ENCODE data around the gene MFRP.

MFRP gene

GRCh38 chr11:119373059-119373920, 26.8 kb upstream of the MFRP start:
- DNase-seq (ENCODE audit: low read depth), result no peak
- H3K4me3 ChIP-seq (ENCODE audit: low read depth, low read length), result no peak overlapping the region
- in situ Hi-C loops (cut with HindIII; ENCODE audit: low sequenced_read_pairs), result loop anchor here (10.0 to 25.0 kb wide), 3 partner anchors 52 to 339 kb away; partner anchors contain the start of gene THY1
- TF ChIP-seq, protein P1, sequence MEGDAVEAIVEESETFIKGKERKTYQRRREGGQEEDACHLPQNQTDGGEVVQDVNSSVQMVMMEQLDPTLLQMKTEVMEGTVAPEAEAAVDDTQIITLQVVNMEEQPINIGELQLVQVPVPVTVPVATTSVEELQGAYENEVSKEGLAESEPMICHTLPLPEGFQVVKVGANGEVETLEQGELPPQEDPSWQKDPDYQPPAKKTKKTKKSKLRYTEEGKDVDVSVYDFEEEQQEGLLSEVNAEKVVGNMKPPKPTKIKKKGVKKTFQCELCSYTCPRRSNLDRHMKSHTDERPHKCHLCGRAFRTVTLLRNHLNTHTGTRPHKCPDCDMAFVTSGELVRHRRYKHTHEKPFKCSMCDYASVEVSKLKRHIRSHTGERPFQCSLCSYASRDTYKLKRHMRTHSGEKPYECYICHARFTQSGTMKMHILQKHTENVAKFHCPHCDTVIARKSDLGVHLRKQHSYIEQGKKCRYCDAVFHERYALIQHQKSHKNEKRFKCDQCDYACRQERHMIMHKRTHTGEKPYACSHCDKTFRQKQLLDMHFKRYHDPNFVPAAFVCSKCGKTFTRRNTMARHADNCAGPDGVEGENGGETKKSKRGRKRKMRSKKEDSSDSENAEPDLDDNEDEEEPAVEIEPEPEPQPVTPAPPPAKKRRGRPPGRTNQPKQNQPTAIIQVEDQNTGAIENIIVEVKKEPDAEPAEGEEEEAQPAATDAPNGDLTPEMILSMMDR (IDR thresholded peaks at IDR 0.05; ENCODE audit: low read depth, low read length, missing control alignments), result no peak

DNA sequence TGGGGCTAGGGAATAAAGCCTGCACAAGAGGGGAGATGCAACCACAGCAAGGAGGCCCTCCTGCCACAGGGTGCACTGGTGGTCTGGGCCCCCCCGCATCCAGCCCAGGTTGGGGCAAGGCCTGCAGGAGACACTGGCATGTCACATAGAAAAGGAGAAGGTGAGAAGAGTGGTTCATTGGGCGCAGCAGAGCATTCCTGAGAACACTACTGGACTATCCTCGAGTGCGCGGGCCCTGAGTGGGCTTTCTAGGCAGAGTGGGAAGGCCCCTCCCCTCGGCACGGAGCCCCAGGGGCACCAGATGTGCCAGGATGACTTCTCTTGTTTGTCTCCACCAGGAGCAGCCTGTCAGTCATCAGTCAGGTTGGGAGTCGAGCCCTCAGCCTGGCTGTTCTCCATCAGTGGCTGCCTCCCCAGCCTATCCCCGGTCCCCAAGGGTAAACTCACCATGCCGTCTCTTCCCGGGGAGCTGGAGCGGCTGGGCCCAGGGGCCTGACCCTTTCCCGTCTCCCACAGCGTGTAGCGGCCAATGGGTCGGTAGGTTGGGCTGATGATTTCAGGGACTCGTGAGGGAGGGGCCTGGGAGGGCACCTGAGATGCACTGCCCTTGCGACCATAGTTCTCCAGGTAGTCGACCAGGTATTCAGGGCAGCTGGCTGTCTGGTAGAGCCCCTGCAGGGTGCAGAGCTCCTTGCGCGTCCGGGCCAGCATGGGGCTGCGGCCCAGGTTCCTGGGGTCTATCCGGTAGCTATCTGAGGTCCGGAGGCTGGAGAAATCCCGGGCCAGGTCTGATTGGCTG, 26.0 kb upstream of the MFRP start:
- in situ Hi-C loops (cut with HindIII; ENCODE audit: low sequenced_read_pairs), result loop anchor here (10.0 to 25.0 kb wide), 3 partner anchors 52 to 340 kb away; partner anchors contain the start of gene THY1
- TF ChIP-seq, protein P1 (IDR thresholded peaks at IDR 0.05; ENCODE audit: low read depth, low read length, missing control alignments), result no peak
- DNase-seq (ENCODE audit: low read depth), result no peak
- no peak overlapping the region for H3K4me3 ChIP-seq (ENCODE audit: low read depth, low read length)

GRCh38 chr11:119371778-119372182, 25.3 kb upstream of the MFRP start:
- in situ Hi-C loops (cut with HindIII; ENCODE audit: low sequenced_read_pairs), result loop anchor here (10.0 to 25.0 kb wide), 3 partner anchors 53 to 341 kb away; partner anchors contain the start of gene THY1
- no peak overlapping the region for H3K4me3 ChIP-seq (ENCODE audit: low read depth, low read length)
- TF ChIP-seq, protein P1 (IDR thresholded peaks at IDR 0.05; ENCODE audit: low read depth, low read length, missing control alignments), result no peak
- no peak for DNase-seq (ENCODE audit: low read depth)

DNA sequence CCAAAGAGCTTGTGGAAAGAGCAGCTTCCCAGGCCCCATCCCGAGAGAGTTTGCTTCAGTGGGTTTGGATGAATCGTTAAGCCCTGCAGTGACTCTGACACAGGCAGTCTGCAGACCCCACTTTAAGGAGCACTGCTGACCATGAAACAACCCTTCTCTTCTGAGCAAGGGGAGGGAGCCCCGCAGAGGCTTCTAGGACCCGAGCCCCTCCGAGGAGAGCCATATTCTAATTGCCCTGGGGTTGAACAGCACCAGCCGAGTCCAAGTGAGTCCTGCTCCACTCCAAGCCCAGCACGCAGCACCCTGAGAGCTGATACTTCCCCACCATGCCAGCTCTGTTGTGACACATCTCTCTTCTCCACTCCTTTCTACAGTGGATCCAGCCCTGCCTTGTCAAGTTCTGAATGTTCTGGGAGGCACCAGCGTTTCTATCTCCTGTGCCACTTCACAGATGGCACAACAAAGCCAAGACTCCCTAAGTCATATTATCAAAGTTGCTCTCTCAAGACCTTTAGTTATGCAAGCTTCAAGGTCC, 24.6 kb upstream of the MFRP start:
- no peak overlapping the region for H3K4me3 ChIP-seq (ENCODE audit: low read depth, low read length)
- in situ Hi-C loops (cut with HindIII; ENCODE audit: low sequenced_read_pairs), result loop anchor here (10.0 to 25.0 kb wide), 3 partner anchors 54 to 341 kb away; partner anchors contain the start of gene THY1
- DNase-seq (ENCODE audit: low read depth), result no peak
- TF ChIP-seq, protein P1 (IDR thresholded peaks at IDR 0.05; ENCODE audit: low read depth, low read length, missing control alignments), result no peak

DNA sequence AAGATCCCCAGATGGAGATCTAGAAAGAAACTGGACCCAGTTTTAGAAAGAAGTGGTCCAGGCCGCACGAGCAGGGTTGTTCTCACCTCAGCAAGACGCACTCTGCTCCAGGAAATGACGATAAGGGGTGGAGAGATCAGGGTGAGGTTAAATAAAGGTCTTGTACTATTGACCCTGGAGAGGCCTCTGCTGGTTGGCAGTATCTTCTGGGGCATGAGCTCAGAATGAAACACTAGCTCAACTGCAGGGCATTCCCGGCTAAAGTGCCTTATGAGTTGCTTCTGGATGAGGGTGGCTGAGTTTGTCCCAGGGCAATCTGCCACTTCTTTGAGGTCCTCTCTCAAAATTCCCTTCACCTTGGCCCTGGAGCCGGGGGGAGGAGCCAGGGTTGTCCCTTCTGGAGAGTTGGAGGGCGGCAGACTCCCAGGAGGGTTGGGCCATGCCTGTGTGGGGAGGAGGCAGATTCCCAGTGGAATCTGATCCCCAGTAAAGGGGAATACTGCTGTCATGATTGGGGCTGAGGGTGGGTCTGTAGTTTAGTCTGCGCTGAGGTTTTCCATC, 24.1 kb upstream of the MFRP start:
- no peak overlapping the region for H3K4me3 ChIP-seq (ENCODE audit: low read depth, low read length)
- TF ChIP-seq, protein P1 (IDR thresholded peaks at IDR 0.05; ENCODE audit: low read depth, low read length, missing control alignments), result no peak
- in situ Hi-C loops (cut with HindIII; ENCODE audit: low sequenced_read_pairs), result loop anchor here (10.0 to 25.0 kb wide), 3 partner anchors 54 to 342 kb away; partner anchors contain the start of gene THY1
- DNase-seq (ENCODE audit: low read depth), result no peak
